Measurements from ENCODE around the gene ZNF804B.
"Not testable (repeated sequence)": the region's sequence is repeated elsewhere in the genome, so short reads cannot be mapped to it uniquely, and the experiment has no call there.

Gene ZNF804B

DNA sequence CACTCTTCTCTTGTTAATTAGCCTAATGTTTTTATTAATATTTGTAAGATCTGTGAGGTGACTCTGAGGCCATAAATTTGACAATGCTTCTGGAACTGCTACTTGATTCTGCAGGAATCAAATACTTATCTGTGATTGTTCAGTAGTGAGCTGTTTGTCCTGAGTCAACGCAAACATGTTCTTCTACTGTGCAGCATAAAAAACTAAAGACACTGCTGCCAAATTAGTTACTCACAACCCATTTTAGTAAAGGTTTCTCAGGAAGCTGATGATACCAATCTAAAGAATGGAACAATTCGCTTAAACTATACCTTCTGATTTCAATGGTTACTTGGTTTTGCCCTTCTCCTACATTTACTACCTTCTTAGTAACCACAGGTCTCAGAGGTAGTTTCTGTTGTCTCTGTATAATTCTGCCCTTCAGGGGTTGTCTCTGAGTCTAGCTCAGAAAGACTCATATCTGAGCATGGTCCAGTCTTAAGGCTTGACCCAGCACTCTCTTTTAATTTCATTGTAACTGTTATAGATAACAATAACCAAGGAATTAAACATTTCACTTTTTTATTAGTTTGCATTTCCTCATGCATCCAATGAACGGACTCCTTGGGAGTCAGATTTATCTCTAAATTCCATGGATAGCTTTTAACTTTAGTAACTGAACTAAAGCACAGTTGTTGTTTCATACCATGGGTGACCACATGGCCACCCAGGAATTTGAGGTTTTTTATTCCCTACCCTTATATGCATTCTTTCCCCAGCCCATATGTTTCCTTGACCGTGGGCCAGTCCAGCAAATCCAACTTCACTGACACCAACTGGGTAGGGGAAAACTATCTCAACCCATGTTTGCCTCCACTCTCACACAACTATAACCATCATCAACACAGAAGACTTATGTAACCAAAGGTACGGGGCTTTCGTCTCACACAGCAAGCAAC is 345.5 kb downstream of the ZNF804B start:
- no peak for DNase-seq

GRCh38 chr7:89123871-89124270 is 364.4 kb downstream of the ZNF804B start:
- DNase-seq = no peak

GRCh38 chr7:89129600-89130375 is 370.3 kb downstream of the ZNF804B start:
- DNase-seq = no peak

GRCh38 chr7:89133357-89133756 is 373.9 kb downstream of the ZNF804B start:
- DNase-seq = no peak

DNA sequence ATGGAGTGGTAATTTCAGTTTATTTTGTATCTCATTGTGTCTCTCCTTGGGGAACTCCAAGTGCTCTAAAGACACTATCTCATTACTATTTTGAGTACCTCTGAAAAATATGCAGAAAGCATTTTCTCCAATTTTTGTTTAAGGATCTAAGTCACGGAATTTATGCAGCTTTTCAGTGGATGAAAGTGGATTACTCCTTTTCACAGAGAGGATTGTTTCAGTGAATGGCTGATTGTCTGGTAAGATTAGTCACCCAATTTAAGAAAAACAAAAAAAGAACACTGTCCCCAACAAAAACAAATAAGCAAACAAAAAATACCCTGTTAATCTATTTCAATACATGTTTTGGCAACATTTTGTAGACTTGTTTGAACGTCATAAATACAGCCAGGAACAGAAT is 374.3 kb downstream of the ZNF804B start:
- no peak for DNase-seq

DNA sequence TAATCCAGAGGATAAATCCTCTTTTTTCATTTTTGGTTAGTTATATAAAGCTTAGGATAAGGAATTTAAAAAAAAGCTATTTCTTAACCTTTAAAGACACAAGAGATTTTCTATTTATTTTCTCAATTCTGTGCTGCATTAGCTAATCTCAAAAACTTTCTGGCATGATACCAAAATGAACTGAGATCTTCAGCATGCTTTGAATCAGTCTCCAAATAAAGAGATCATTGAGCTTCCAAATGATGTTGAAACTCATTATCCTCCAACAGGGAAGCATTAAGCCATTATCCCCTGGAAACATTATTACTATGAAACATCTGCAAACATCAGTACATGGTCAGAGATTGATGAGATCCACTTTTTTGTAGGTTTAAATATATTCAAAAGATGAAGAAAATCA is 386.3 kb downstream of the ZNF804B start:
- no peak for DNase-seq

- no peak for DNase-seq
These were observed 400.6 kb downstream of the ZNF804B start for GRCh38 chr7:89160107-89160506.

DNA sequence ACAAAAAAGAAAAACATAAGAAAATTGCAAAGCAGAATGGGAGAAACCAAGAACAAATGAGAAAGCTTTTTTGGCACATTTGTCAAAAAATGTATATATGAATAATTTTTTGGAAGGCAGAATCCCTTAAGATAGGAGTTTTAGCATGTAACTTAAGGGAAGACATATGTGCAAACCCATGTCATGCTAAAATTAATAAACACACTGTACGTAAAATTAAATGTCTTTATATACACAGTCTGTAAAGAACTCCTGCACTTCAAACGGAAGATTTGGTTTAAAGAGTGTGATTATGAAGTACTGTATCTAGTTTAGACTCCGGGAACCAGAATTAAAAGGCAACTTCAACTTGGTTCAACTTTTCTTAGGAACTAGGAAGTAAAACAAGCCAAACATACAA is 405.9 kb downstream of the ZNF804B start:
- DNase-seq = no peak

- DNase-seq = no peak
These were observed 411.1 kb downstream of the ZNF804B start for GRCh38 chr7:89170628-89171027.

DNA sequence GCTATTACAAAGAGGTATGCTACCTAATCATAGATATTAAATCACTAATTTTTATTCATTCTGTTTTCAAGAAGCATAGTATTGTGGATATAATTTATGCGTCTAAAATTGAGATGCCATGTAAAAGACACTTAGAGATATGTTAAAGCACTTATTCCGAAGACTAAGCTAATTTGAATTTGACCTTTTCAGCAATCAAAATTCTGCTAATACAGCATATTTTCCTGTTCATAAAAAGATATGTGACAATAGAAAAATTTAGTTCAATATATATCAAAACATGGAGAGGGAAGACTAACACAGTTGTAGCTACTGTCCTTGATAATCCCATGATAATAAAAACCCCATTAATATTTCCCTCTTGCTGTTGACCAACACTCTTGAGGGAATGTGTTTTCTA is 422.6 kb downstream of the ZNF804B start:
- no peak for DNase-seq

DNA sequence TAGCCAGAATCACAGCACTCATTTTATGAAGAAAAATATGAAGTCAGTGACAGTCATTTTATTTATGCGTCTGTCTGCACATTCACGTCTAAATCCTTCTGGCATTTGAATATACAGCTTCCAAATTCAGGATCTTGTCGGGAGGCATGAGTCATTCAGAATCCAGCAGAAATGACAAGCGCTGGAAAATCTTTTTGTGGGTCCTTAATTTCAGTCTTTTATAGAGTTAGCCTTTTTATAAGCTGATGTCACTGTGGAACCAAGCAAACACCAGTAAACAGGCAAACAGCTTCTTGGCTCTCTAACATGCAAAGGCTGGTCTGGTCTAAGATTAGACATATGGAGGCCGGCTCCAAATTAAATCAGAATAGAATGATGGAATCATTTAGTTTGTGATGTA is 424.2 kb downstream of the ZNF804B start:
- no peak for DNase-seq

- DNase-seq = no peak
These were observed 441.3 kb downstream of the ZNF804B start for GRCh38 chr7:89200758-89201157.

- no peak for DNase-seq
These were observed 464.4 kb downstream of the ZNF804B start for GRCh38 chr7:89223900-89224395.

GRCh38 chr7:89228688-89229171 is 469.2 kb downstream of the ZNF804B start:
- DNase-seq = not testable (repeated sequence)

DNA sequence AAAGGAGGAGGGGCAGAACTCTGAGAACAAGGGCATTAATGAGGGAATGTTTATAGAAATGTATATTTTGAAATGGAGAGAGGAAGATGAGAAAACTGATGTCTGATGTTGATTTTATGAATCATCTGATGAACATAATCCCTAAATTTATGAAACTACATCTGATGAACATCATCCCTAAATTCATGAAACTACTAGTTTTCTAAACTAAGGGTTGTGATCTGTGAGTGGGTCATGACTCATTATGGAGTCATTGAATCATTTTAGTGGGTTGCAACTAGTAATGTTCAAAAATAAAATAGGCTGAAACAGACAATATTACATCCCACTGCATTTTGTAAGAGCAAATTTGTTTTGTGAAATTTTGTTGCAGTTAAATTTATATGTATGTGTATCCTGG is 478.7 kb downstream of the ZNF804B start:
- no peak for DNase-seq

DNA sequence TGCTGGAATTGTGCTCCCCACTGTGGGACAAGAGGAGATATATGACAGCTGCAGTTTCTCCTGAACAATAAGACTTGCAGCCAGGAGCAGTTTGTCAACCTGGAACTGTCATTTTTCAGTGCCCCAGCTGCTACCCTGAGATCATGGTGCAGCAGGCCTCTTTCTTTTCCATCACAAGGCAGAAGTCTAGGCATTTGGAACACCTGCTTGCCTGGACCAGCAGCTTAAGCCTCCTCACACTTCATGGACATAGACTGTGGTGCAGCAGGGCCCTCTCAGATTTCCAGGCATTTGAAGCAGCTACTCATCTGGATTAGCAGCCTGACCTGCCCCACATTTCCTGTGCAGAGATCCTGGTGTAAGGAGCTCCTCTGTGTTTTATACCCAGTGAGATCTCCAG is 486.7 kb downstream of the ZNF804B start:
- no peak for DNase-seq

DNA sequence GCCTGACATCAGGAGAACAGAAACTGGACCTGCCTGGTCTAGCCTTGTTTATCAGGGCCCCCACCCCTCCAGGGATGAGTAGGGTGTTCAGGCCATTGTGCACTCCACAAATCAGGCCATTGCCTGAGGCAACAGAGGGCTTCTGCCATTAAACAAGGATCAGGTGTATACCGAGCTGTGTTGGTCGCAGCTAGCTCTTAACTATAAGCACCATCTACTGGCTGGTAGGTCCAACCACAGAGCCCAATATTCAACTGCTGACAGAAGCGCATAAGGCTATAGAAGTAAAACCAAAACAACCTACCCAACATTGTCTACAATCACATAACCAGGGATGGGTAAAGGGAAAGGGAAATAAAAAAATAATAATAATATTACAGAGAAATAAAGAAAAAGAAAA is 487.7 kb downstream of the ZNF804B start:
- no peak for DNase-seq

- no peak for DNase-seq
These were observed 499.6 kb downstream of the ZNF804B start for GRCh38 chr7:89259085-89259484.

DNA sequence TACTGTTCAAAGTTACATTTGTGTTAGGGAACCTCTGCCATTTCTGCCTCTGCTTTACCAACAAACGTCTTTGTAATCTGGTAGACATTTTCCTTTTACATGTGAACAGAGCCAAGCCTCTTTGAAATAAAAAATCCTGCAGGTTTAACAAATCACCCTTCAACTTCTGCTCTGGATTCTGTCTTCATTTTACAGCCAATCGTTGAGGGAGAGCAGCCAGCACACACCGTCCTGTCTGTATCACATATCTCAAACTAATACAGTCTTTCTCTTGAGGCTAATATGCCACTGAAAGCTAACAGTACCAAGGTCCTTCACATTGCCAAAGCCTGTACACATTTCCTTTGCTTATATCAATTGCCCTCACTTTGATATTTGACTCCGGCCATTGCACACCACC is 504.6 kb downstream of the ZNF804B start:
- DNase-seq = no peak

DNA sequence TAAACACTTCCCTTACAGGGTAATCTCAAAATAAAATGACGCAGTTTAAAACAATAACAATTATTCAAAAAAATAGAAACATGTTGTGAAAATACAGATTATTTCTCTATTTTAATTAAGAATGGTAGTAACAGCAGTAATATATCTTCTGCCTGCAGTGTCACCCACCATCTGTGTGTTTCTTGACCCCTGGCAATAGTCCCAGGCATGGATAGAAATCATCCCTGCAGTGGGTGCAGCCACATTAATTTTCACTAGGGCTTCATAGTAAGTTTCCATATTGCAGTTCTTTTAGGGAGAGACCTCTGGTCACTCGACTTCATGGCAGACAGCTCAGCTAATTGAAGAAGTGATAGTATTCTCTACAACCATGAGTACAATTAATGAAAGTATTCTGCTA is 506.1 kb downstream of the ZNF804B start:
- DNase-seq = no peak

GRCh38 chr7:89283302-89283701 is 523.8 kb downstream of the ZNF804B start:
- no peak for DNase-seq

- DNase-seq = no peak
These were observed 549.0 kb downstream of the ZNF804B start for GRCh38 chr7:89308535-89308934.

DNA sequence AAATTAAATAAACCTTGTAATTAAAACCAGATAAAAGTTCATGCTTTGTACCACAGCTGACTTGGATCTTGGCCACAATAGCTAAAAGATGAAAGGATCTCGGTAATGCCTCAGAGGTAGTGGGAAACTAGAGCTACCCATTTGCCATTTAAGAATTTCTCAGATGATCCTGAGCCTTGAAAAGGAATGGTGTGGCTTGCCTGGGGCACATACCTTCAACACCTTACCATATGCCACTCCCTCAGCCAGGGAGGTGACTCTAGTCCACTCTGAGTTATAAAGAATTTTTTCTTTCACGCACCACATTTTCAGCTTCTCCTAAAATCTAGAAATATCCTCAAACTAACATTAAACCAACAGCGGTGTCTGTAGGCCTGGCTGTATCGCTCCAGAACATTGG is 552.4 kb downstream of the ZNF804B start:
- DNase-seq = no peak

DNA sequence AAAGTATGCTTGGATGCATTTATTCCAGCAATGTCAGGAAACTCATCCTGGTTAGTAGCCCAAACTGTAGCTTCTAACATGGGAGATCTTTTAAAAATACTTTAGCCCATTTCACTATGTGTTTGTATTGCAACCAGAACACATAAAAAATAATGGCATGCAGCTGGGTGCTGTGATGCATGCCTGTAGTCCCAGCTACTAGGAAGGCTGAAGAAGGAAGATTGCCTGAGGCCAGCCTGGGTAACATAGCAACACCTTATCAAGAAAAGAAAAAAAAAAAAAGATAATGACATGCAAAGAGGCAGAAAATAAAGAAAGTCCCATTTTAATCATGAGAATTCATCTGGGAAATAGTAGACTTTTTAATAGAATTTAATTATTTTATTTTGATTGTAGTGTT is 553.1 kb downstream of the ZNF804B start:
- no peak for DNase-seq

Data from NCI-H774 (cell line).